Endometrium (tissue), 2 donors: ENCODE data around the gene PYGM.

Experiments
- FAIRE-seq: peaks from 2 replicates; lab custom pipeline; 2012; peaks lifted over from hg19 to GRCh38; lab: Jason Lieb, UNC
- donor health status: control.
- donor health status: control.

The PYGM gene

GRCh38 chr11:64753380-64754123 is 6.2 kb downstream of the PYGM start:
- no peak for FAIRE-seq

GRCh38 chr11:64753019-64753379 is 6.8 kb downstream of the PYGM start:
- no peak for FAIRE-seq

GRCh38 chr11:64752175-64752970 is 7.4 kb downstream of the PYGM start:
- no peak for FAIRE-seq

GRCh38 chr11:64751580-64751979 is 8.2 kb downstream of the PYGM start:
- FAIRE-seq = no peak

- no peak for FAIRE-seq
Measured at GRCh38 chr11:64751136-64751535, 8.6 kb downstream of the PYGM start.

- FAIRE-seq = no peak
Measured at GRCh38 chr11:64750361-64751054, 9.3 kb downstream of the PYGM start.

- FAIRE-seq = peak; percentile 88
Measured at GRCh38 chr11:64747961-64748665, 11.7 kb downstream of the PYGM start.

GRCh38 chr11:64746486-64746885 is 13.3 kb downstream of the PYGM start:
- FAIRE-seq = no peak

- FAIRE-seq = no peak
Measured at GRCh38 chr11:64745521-64746328, 14.0 kb downstream of the PYGM start.

- no peak for FAIRE-seq
Measured at GRCh38 chr11:64745189-64745520, 14.6 kb downstream of the PYGM start.

- no peak for FAIRE-seq
Measured at GRCh38 chr11:64744544-64745188, 15.1 kb downstream of the PYGM start.

GRCh38 chr11:64743591-64744543 is 15.9 kb downstream of the PYGM start, which contains the start of gene RASGRP2:
RASGRP2 (minus strand) TSS chr11:64744142; CDS start chr11:64742866, 1,276 bp downstream.
- no peak for FAIRE-seq

GRCh38 chr11:64742889-64743590 is 16.7 kb downstream of the PYGM start:
- FAIRE-seq = no peak

- FAIRE-seq = no peak
Measured at GRCh38 chr11:64742087-64742888, 17.5 kb downstream of the PYGM start.

GRCh38 chr11:64741375-64742086 is 18.2 kb downstream of the PYGM start:
- no peak for FAIRE-seq

- no peak for FAIRE-seq
Measured at GRCh38 chr11:64739871-64740270, 19.9 kb downstream of the PYGM start.

- FAIRE-seq = no peak
Measured at GRCh38 chr11:64736654-64737053, 23.1 kb downstream of the PYGM start.
